Brain microvascular endothelial cell (primary cell): Measurements from ENCODE around the gene TP53I11.

Experiments used
- DNase-seq: peaks from one replicate; pipeline ENCODE4 v3.0.0-alpha.2; 2020
- H3K27ac ChIP-seq: fragments of 250-450 bp; sonication (Bioruptor Pico); 2 replicates; pipeline ENCODE4 v1.5.1; 2020; ENCODE audit warnings: mild to moderate bottlenecking, moderate library complexity
- H3K27me3 ChIP-seq: fragments of 250-450 bp; sonication (Bioruptor Pico); replicated peaks from 2 replicates; pipeline ENCODE4 v1.5.1; 2020; ENCODE audit warnings: mild to moderate bottlenecking
- H3K36me3 ChIP-seq: fragments of 250-450 bp; sonication (Bioruptor Pico); replicated peaks from 2 replicates; pipeline ENCODE4 v1.5.1; 2020; ENCODE audit warnings: mild to moderate bottlenecking
- H3K4me3 ChIP-seq: 2 replicates; pipeline ENCODE4 v1.5.1; 2011; ENCODE audit warnings: low read depth, mild to moderate bottlenecking, control low read depth, low read length, moderate library complexity
- CTCF ChIP-seq: IDR thresholded peaks from 2 replicates; pipeline ENCODE4 v1.5.1; 2011; ENCODE audit warnings: low read depth, mild to moderate bottlenecking, moderate library complexity, low read length, control low read depth, inconsistent platforms; ENCODE audit errors: missing control alignments
- in situ Hi-C: cut with HindIII; loops from 2 replicates; pipeline ENCODE4 v1.10.0; 2017; ENCODE audit warnings: low sequenced_read_pairs, low pct_ligation_motif_present

TP53I11 gene

GRCh38 chr11:44943118-44943517, 7.6 kb downstream of the TP53I11 start:
- no peak overlapping the region for H3K27ac ChIP-seq
- in situ Hi-C loops, result loop anchor here (25.0 kb wide), 1 partner anchor 394 kb away; no protein-coding TSS in a partner anchor
- DNase-seq, result no peak
- TF ChIP-seq CTCF, result no peak
- H3K36me3 ChIP-seq, result no peaks in the 10 kb centered on the region
- H3K27me3 ChIP-seq, result no peaks in the 10 kb centered on the region
- no peak overlapping the region for H3K4me3 ChIP-seq

GRCh38 chr11:44942029-44942955, 8.4 kb downstream of the TP53I11 start:
- H3K36me3 ChIP-seq, result no peaks in the 10 kb centered on the region
- no peak overlapping the region for H3K4me3 ChIP-seq

DNA sequence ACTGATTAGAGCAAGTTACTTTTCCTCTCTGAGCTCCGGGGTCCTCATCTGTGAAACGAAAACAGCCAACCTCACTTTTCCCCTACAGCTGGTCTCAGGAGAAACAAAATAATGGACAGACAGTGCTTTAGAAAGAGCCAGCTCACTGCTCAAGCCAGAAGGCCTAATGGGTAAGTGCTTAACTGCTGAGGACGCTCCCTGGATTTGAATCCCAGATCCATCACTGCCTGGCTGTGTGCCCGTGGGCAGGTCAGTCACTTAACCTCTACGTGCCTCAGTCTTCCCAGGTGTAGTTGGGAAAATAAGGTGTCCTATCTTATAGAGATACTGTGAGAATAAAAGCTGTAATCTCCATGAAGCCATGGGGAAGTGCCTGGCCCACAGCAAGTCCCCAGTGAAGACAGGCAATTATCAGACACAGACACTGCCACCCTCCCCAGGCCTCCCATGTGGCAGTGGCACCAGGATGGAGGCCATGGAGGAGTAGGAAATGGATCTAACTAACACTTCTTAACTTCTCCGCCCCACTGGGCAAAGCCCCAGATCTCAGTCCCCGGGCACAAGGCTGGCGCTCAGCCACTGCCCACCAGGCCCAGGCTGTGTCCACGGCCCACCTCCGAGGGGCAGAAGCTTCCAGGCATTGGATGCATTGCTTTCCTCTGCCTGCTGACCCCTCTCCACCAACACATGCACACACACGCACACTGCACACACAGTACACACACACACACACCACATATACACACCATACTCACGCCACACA, 9.2 kb downstream of the TP53I11 start:
- no peaks in the 10 kb centered on the region for H3K36me3 ChIP-seq
- in situ Hi-C loops, result loop anchor here (25.0 kb wide), 1 partner anchor 396 kb away; no protein-coding TSS in a partner anchor
- no peak for DNase-seq
- TF ChIP-seq CTCF, result no peak
- H3K4me3 ChIP-seq, result no peak overlapping the region
- no peaks in the 10 kb centered on the region for H3K27me3 ChIP-seq
- H3K27ac ChIP-seq, result no peak overlapping the region

More at GRCh38 chr11:44942029-44942955, 8.4 kb downstream of the TP53I11 start:
- DNase-seq, result no peak
- in situ Hi-C loops, result loop anchor here (25.0 kb wide), 1 partner anchor 395 kb away; no protein-coding TSS in a partner anchor
- H3K27ac ChIP-seq, result no peak overlapping the region
- no peak for TF ChIP-seq CTCF
- H3K27me3 ChIP-seq, result no peaks in the 10 kb centered on the region

DNA sequence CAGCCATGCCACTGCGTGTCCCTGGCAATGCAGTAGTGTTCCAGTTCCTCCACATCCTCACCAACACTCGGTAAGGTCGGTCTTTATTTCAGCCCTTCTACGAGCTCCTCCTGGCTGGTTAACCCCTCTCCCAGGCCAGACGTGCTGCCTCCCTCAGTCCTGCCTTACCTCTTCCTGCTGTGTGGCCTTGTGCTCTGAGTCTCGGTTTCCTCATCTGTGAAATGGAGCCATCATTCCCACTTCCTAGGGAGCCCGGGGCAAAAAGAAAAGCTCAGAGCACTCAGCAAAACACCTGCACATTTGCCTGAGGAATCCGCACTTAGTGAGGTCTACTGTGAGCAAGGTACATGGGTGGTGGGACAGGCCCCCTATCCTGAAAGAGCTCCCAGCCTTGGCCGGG, 9.8 kb downstream of the TP53I11 start:
- Histone ChIP-seq H3K27ac (no peak overlapping the region), H3K36me3 (no peaks in the 10 kb centered on the region)

DNA sequence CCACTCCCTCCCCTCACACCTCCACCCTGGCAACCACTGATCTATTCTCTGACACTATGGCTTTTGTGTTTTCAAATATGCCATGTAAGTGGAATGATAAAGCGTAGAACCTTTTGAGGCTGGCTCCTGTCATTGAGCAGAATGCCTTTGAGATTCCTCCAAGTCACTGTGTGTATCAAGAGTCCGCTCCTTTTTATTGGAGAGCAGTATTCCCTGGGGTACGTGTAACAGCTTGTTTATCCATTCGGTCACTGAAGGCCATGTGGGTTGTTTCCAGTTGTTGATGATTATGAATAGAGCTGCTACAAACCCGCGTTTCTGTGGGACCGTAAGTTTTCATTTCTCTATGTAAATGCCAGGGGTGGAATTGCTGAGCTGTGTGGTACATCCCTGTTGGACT, 10.3 kb downstream of the TP53I11 start:
- Histone ChIP-seq H3K27me3 (no peaks in the 10 kb centered on the region), H3K27ac (no peak overlapping the region), H3K4me3 (no peak overlapping the region), H3K36me3 (no peaks in the 10 kb centered on the region)
- in situ Hi-C loops, result loop anchor here (25.0 kb wide), 1 partner anchor 397 kb away; no protein-coding TSS in a partner anchor
- DNase-seq, result no peak
- TF ChIP-seq CTCF, result no peak

More for the DNA sequence above, 9.8 kb downstream of the TP53I11 start:
- in situ Hi-C loops, result loop anchor here (25.0 kb wide), 1 partner anchor 396 kb away; no protein-coding TSS in a partner anchor
- no peak for DNase-seq
- TF ChIP-seq CTCF, result no peak
- H3K4me3 ChIP-seq, result no peak overlapping the region
- H3K27me3 ChIP-seq, result no peaks in the 10 kb centered on the region
